ENCODE measurements around the gene EPHB4. TPM values are rescaled to one million over a fixed set of nuclear protein-coding genes. Genes with fewer than 3 reads are reported as not detected.
A peak's percentile ranks its signal among the peaks of the same experiment; 100 is the strongest.
"Not testable (repeated sequence)": the region's sequence is repeated elsewhere in the genome, so short reads cannot be mapped to it uniquely, and the experiment has no call there.

EPHB4 gene
- total RNA-seq, 1 donor: 37.9 TPM

- TF ChIP-seq CTCF (IDR thresholded peaks at IDR 0.05; ENCODE audit: insufficient read depth, low read length): no peak
- no peak overlapping the region for H3K4me3 ChIP-seq (ENCODE audit: low read depth, low read length)
- DNase-seq (ENCODE audit: low read depth): no peak
Measured at GRCh38 chr7:100764841-100765240, 62.5 kb downstream of the EPHB4 start.

- DNase-seq (ENCODE audit: low read depth): no peak
- TF ChIP-seq CTCF (IDR thresholded peaks at IDR 0.05; ENCODE audit: insufficient read depth, low read length): no peak
- H3K4me3 ChIP-seq (ENCODE audit: low read depth, low read length): no peak overlapping the region
Measured at GRCh38 chr7:100763556-100764140, 63.7 kb downstream of the EPHB4 start.

GRCh38 chr7:100762841-100763240 is 64.5 kb downstream of the EPHB4 start:
- DNase-seq (ENCODE audit: low read depth); H3K4me3 ChIP-seq (ENCODE audit: low read depth, low read length): not testable (repeated sequence)

- H3K4me3 ChIP-seq (ENCODE audit: low read depth, low read length): no peak overlapping the region
- no peak for TF ChIP-seq CTCF (IDR thresholded peaks at IDR 0.05; ENCODE audit: insufficient read depth, low read length)
- no peak for DNase-seq (ENCODE audit: low read depth)
Measured at GRCh38 chr7:100759357-100760171, 67.8 kb downstream of the EPHB4 start.

- DNase-seq (ENCODE audit: low read depth): peak; percentile 30
- H3K4me3 ChIP-seq (ENCODE audit: low read depth, low read length): no peak overlapping the region
- TF ChIP-seq CTCF (IDR thresholded peaks at IDR 0.05; ENCODE audit: insufficient read depth, low read length): no peak
Measured at GRCh38 chr7:100753750-100754149, 73.6 kb downstream of the EPHB4 start.

- no peak overlapping the region for H3K4me3 ChIP-seq (ENCODE audit: low read depth, low read length)
- TF ChIP-seq CTCF (IDR thresholded peaks at IDR 0.05; ENCODE audit: insufficient read depth, low read length): no peak
- no peak for DNase-seq (ENCODE audit: low read depth)
Measured at GRCh38 chr7:100752994-100753393, 74.3 kb downstream of the EPHB4 start.

Small RNA genes within 50 kb of the gene (small RNA-seq; reads per million reads assigned to genes)
- not detected for gene RN7SL750P

Other genes starting within 250 kb of the EPHB4 start
- 9.4 and 21.3 TPM in 2 replicates for gene LRCH4, start 241.4 kb downstream of the EPHB4 start, total RNA-seq (ENCODE audit: low replicate concordance)
- gene FBXO24, start 241.2 kb downstream of the EPHB4 start, total RNA-seq (ENCODE audit: low replicate concordance): 0.54 TPM in 1 of 2 replicates, not detected in the other
- gene PCOLCE, start 225.2 kb downstream of the EPHB4 start, total RNA-seq (ENCODE audit: low replicate concordance): 165 and 286 TPM in 2 replicates
- gene MOSPD3, start 215.0 kb downstream of the EPHB4 start, total RNA-seq (ENCODE audit: low replicate concordance): 1.8 and 11.4 TPM in 2 replicates
- gene TFR2, start 186.0 kb downstream of the EPHB4 start, total RNA-seq (ENCODE audit: low replicate concordance): 0.08 and 1.2 TPM in 2 replicates
- not detected in 2 replicates for gene ACTL6B, start 171.1 kb downstream of the EPHB4 start, total RNA-seq (ENCODE audit: low replicate concordance)
- gene GNB2, start 153.8 kb downstream of the EPHB4 start, total RNA-seq (ENCODE audit: low replicate concordance): 38.5 and 89.1 TPM in 2 replicates
- 20.7 and 39.1 TPM in 2 replicates for gene GIGYF1, start 133.3 kb downstream of the EPHB4 start, total RNA-seq (ENCODE audit: low replicate concordance)
- 17.8 and 32.4 TPM in 2 replicates for gene POP7, start 121.4 kb downstream of the EPHB4 start, total RNA-seq (ENCODE audit: low replicate concordance)
- gene EPO, start 107.1 kb downstream of the EPHB4 start, total RNA-seq (ENCODE audit: low replicate concordance): not detected in 2 replicates
- gene ZAN, start 93.9 kb downstream of the EPHB4 start, total RNA-seq (ENCODE audit: low replicate concordance): not detected in 2 replicates
- 13.9 and 14.3 TPM in 2 replicates for gene SLC12A9, start 25.2 kb upstream of the EPHB4 start, total RNA-seq (ENCODE audit: low replicate concordance)
- gene TRIP6, start 39.9 kb upstream of the EPHB4 start, total RNA-seq (ENCODE audit: low replicate concordance): 71.4 and 81.3 TPM in 2 replicates
- gene SRRT, start 47.6 kb upstream of the EPHB4 start, total RNA-seq (ENCODE audit: low replicate concordance): 25.3 and 41.2 TPM in 2 replicates
- gene UFSP1, start 62.2 kb upstream of the EPHB4 start, total RNA-seq (ENCODE audit: low replicate concordance): 2.2 and 3.3 TPM in 2 replicates
- 0.16 TPM in 1 of 2 replicates, not detected in the other for gene ACHE, start 68.4 kb upstream of the EPHB4 start, total RNA-seq (ENCODE audit: low replicate concordance)
- 0.16 TPM in 1 of 2 replicates, not detected in the other for gene MUC3A, start 122.0 kb upstream of the EPHB4 start, total RNA-seq (ENCODE audit: low replicate concordance)
- not detected in 2 replicates for gene MUC12, start 142.0 kb upstream of the EPHB4 start, total RNA-seq (ENCODE audit: low replicate concordance)
- not detected in 2 replicates for gene MUC17, start 192.6 kb upstream of the EPHB4 start, total RNA-seq (ENCODE audit: low replicate concordance)

Data from fibroblast of the aortic adventitia (primary cell).